Activated B cell treated with CpG ODN at 0.5 μM for 24 hours (primary cell): ENCODE results near the gene PRMT7. TPM values are rescaled to one million over a fixed set of nuclear protein-coding genes. Genes with fewer than 3 reads are reported as not detected.

Experiments
- ATAC-seq: fragments of 200-7000 bp; cut with Tn5 transposase; one replicate; pipeline ENCODE4 v1.10.0; 2021; ENCODE audit warnings: low read depth, mild to moderate bottlenecking, moderate library complexity
- CTCF ChIA-PET: fragments of 350-600 bp; sonication (Branson Sonifier 250); formaldehyde crosslinking; loops from one replicate; lab custom pipeline; 2021; ENCODE audit warnings: antibody characterized with exemption; lab: Charles Lee
- POLR2A ChIA-PET: fragments of 350-600 bp; sonication (Branson Sonifier 250); formaldehyde crosslinking; loops from one replicate; lab custom pipeline; 2021; ENCODE audit warnings: antibody characterized with exemption; lab: Charles Lee
- DNase-seq: peaks from one replicate; pipeline ENCODE4 v3.0.0; 2022
- H3K27ac Mint-ChIP-seq: one replicate; pipeline ENCODE4 v1.8.0; 2020; ENCODE audit warnings: mixed read lengths
- H3K27me3 Mint-ChIP-seq: one replicate; pipeline ENCODE4 v1.8.0; 2021; ENCODE audit warnings: mixed read lengths
- H3K36me3 Mint-ChIP-seq: one replicate; pipeline ENCODE4 v1.8.0; 2021; ENCODE audit warnings: low read depth, mixed read lengths
- H3K4me1 Mint-ChIP-seq: one replicate; pipeline ENCODE4 v1.8.0; 2021; ENCODE audit warnings: mixed read lengths
- H3K4me3 Mint-ChIP-seq: one replicate; pipeline ENCODE4 v1.8.0; 2020; ENCODE audit warnings: mild to moderate bottlenecking, mixed read lengths
- H3K9me3 Mint-ChIP-seq: one replicate; pipeline ENCODE4 v1.8.0; 2020; ENCODE audit warnings: mixed read lengths
- CTCF ChIP-seq: fragments of 200-600 bp; IDR thresholded peaks from one replicate; pipeline ENCODE4 v1.8.0; 2022; ENCODE audit warnings: antibody characterized with exemption, mild to moderate bottlenecking
- intact Hi-C: fragments of 100-400 bp; cut with micrococcal nuclease; formaldehyde crosslinking; loops from one replicate; pipeline ENCODE4 v1.15.1; 2024
- total RNA-seq: library from RNA; stranded (reverse); gene quantifications from 2 replicates; pipeline ENCODE4 v1.2.3, GENCODE V29; 2022

The PRMT7 gene
- total RNA-seq, 1 donor from 2014 or later: 50.3 TPM

- H3K4me1 Mint-ChIP-seq: no peaks in the 10 kb centered on the region
- CTCF ChIA-PET: interaction anchor here (1.2 kb wide), 1 partner anchor 35 kb away, joined by 3 read pairs; no protein-coding TSS in a partner anchor
- ATAC-seq: no peak
- peaks cover 95% of the 10 kb centered on the region for H3K36me3 Mint-ChIP-seq
- no peaks in the 10 kb centered on the region for H3K27me3 Mint-ChIP-seq
- no peak for TF ChIP-seq CTCF
- no peak overlapping the region for H3K4me3 Mint-ChIP-seq
- intact Hi-C loops: no loop called here
- no peaks in the 10 kb centered on the region for H3K9me3 Mint-ChIP-seq
- POLR2A ChIA-PET: no interaction called here
- no peak overlapping the region for H3K27ac Mint-ChIP-seq
- no peak for DNase-seq
Measured at GRCh38 chr16:68298312-68298711, 12.5 kb upstream of the PRMT7 start.

GRCh38 chr16:68298907-68299561 lies 11.8 kb upstream of the PRMT7 start:
- no peak for ATAC-seq
- CTCF ChIA-PET: interaction anchor here (1.3 kb wide), 1 partner anchor 15 kb away, joined by 4 read pairs; no protein-coding TSS in a partner anchor
- H3K4me1 Mint-ChIP-seq: no peaks in the 10 kb centered on the region
- H3K36me3 Mint-ChIP-seq: peaks cover 96% of the 10 kb centered on the region
- DNase-seq: no peak
- no peaks in the 10 kb centered on the region for H3K9me3 Mint-ChIP-seq
- H3K27me3 Mint-ChIP-seq: no peaks in the 10 kb centered on the region
- no peak overlapping the region for H3K27ac Mint-ChIP-seq
- intact Hi-C loops: no loop called here
- TF ChIP-seq CTCF: no peak
- POLR2A ChIA-PET: interaction anchor here (1.2 kb wide), 1 partner anchor 12 kb away, joined by 9 read pairs; the partner anchor contains the start of genes PRMT7 and SLC7A6OS
- H3K4me3 Mint-ChIP-seq: no peak overlapping the region

GRCh38 chr16:68299571-68300453 lies 11.0 kb upstream of the PRMT7 start:
- ChIA-PET POLR2A (interaction anchor here (0.6 to 1.7 kb wide), 3 partner anchors 11 to 1272 kb away, joined by 5 to 10 read pairs (median 9); partner anchors contain the start of genes PRMT7 and SLC7A6OS), CTCF (interaction anchor here (0.8 to 1.8 kb wide), 4 partner anchors 16 to 38 kb away, joined by 3 to 6 read pairs (median 5); partner anchors contain the start of gene SLC7A6)
- no peak for TF ChIP-seq CTCF
- Mint-ChIP-seq H3K27ac (no peak overlapping the region), H3K4me1 (no peaks in the 10 kb centered on the region), H3K9me3 (no peaks in the 10 kb centered on the region), H3K27me3 (no peaks in the 10 kb centered on the region), H3K36me3 (peaks cover 93% of the 10 kb centered on the region), H3K4me3 (no peak overlapping the region)
- intact Hi-C loops: no loop called here
- ATAC-seq: no peak
- DNase-seq: no peak

- ChIA-PET POLR2A (interaction anchor here (0.6 to 1.7 kb wide), 3 partner anchors 15 to 1273 kb away, joined by 3 to 10 read pairs (median 5); no protein-coding TSS in a partner anchor), CTCF (interaction anchor here (1.8 kb wide), 2 partner anchors 37 to 39 kb away, joined by 6 read pairs; partner anchors contain the start of gene SLC7A6)
- intact Hi-C loops: no loop called here
- no peaks in the 10 kb centered on the region for H3K9me3 Mint-ChIP-seq
- H3K27me3 Mint-ChIP-seq: no peaks in the 10 kb centered on the region
- H3K4me1 Mint-ChIP-seq: no peaks in the 10 kb centered on the region
- no peak overlapping the region for H3K4me3 Mint-ChIP-seq
- peaks cover 93% of the 10 kb centered on the region for H3K36me3 Mint-ChIP-seq
- no peak for TF ChIP-seq CTCF
- no peak overlapping the region for H3K27ac Mint-ChIP-seq
- ATAC-seq (no peak), DNase-seq (no peak)
Measured at GRCh38 chr16:68300734-68301459, 9.9 kb upstream of the PRMT7 start.
